H1 (cell line): ENCODE data around the gene PTPN3. TPM values are rescaled to one million over a fixed set of nuclear protein-coding genes. Genes with fewer than 3 reads are reported as not detected.

Source experiments
- CTCF ChIA-PET: fragments of 300-600 bp; sonication (Branson Sonifier 250); formaldehyde crosslinking; loops from one replicate; lab custom pipeline; 2021; ENCODE audit not compliant: partially characterized antibody; lab: Charles Lee
- POLR2A ChIA-PET: fragments of 300-600 bp; sonication (Branson Sonifier 250); formaldehyde crosslinking; loops from one replicate; lab custom pipeline; 2021; ENCODE audit warnings: inconsistent platforms; ENCODE audit not compliant: partially characterized antibody; lab: Charles Lee
- DNase-seq, 2 experiments: peaks; one replicate each; pipeline versions ENCODE4 v3.0.0 to v3.0.0-alpha.2; 2010 to 2022; ENCODE audit warnings: low spot score in 2 of 2, low read depth in 1 of 2, mixed read lengths in 1 of 2
- FAIRE-seq: peaks from 2 replicates; lab custom pipeline; 2011; peaks lifted over from hg19 to GRCh38; lab: Jason Lieb, UNC
- H2AFZ ChIP-seq: 2 replicates; pipeline ENCODE4 v1.8.1; 2012; ENCODE audit warnings: low read length, inconsistent platforms
- H2AK5ac ChIP-seq: 2 replicates; pipeline ENCODE4 v1.6.1; 2013; ENCODE audit warnings: low read depth, low read length
- H2BK120ac ChIP-seq: replicated peaks from 2 replicates; pipeline ENCODE3; 2013; ENCODE audit warnings: low read depth, low read length, inconsistent platforms
- H2BK12ac ChIP-seq: 2 replicates; pipeline ENCODE4 v1.6.1; 2013; ENCODE audit warnings: low read depth, low read length
- H2BK15ac ChIP-seq: 2 replicates; pipeline ENCODE4 v1.6.1; 2013; ENCODE audit warnings: low read length
- H2BK20ac ChIP-seq: 2 replicates; pipeline ENCODE4 v1.6.1; 2013; ENCODE audit warnings: low read length
- H2BK5ac ChIP-seq: 2 replicates; pipeline ENCODE4 v1.6.1; 2013; ENCODE audit warnings: low read depth, low read length
- H3K14ac ChIP-seq: 2 replicates; pipeline ENCODE4 v1.6.1; 2013; ENCODE audit warnings: inconsistent platforms; ENCODE audit not compliant: insufficient read length
- H3K18ac ChIP-seq: 2 replicates; pipeline ENCODE4 v1.6.1; 2013; ENCODE audit warnings: low read length; ENCODE audit errors: extremely low read depth
- H3K23ac ChIP-seq: 2 replicates; pipeline ENCODE4 v1.6.1; 2013; ENCODE audit warnings: inconsistent platforms; ENCODE audit not compliant: insufficient read length
- H3K23me2 ChIP-seq: 2 replicates; pipeline ENCODE4 v1.6.1; 2013; ENCODE audit warnings: low read depth, low read length
- H3K27ac ChIP-seq: 2 replicates; pipeline ENCODE4 v1.6.1; 2011; ENCODE audit warnings: low read depth, low read length, inconsistent platforms
- H3K27me3 ChIP-seq, 4 experiments: replicated peaks in 1 of 4; 1 replicate in 1 of 4; 2 replicates in 3 of 4; pipeline versions ENCODE4 v1.6.1 to v1.8.1; 2011 to 2013; ENCODE audit warnings: low read length in 3 of 4, mild to moderate bottlenecking in 3 of 4, inconsistent platforms in 2 of 4, mixed read lengths in 2 of 4, moderate library complexity in 1 of 4; ENCODE audit not compliant: control insufficient read depth in 3 of 4, insufficient read depth in 3 of 4; ENCODE audit errors: extremely low read depth in 1 of 4
- H3K36me3 ChIP-seq, 4 experiments: 2 replicates each; pipeline versions ENCODE4 v1.6.1 to v1.8.1; 2011 to 2013; ENCODE audit warnings: mild to moderate bottlenecking in 4 of 4, low read length in 3 of 4, moderate library complexity in 2 of 4, control low read depth in 1 of 4, inconsistent platforms in 1 of 4; ENCODE audit not compliant: insufficient read depth in 4 of 4, control insufficient read depth in 2 of 4
- H3K4ac ChIP-seq: replicated peaks from 2 replicates; pipeline ENCODE3; 2013; ENCODE audit warnings: low read length, low read depth, mixed read lengths, inconsistent platforms; ENCODE audit not compliant: insufficient read length
- H3K4me1 ChIP-seq, 4 experiments: replicated peaks in 1 of 4; 1 replicate in 1 of 4; 2 replicates in 3 of 4; pipeline versions ENCODE4 v1.6.1 to v1.8.1; 2011 to 2013; ENCODE audit warnings: low read length in 3 of 4, inconsistent platforms in 2 of 4, mixed read lengths in 1 of 4; ENCODE audit not compliant: insufficient read depth in 4 of 4, control insufficient read depth in 3 of 4
- H3K4me2 ChIP-seq, 2 experiments: 2 replicates each; pipeline versions ENCODE4 v1.6.1 to v1.8.1; 2011 to 2013; ENCODE audit warnings: low read depth in 2 of 2, low read length in 2 of 2, control low read depth in 1 of 2, inconsistent platforms in 1 of 2, mild to moderate bottlenecking in 1 of 2; ENCODE audit not compliant: insufficient read depth in 1 of 2
- H3K4me3 ChIP-seq, 4 experiments: fragments of 200-600, 300-600 bp in 1 of 4; sonication (generic), shearing (Covaris generic), sonication (Bioruptor Twin) in 1 of 4; 2 replicates each; pipeline versions ENCODE4 v1.5.1 to v1.8.1; 2011 to 2016; ENCODE audit warnings: low read length in 4 of 4, low read depth in 3 of 4, control low read depth in 2 of 4, inconsistent platforms in 2 of 4, mild to moderate bottlenecking in 2 of 4, mixed read lengths in 1 of 4, moderate library complexity in 1 of 4; ENCODE audit not compliant: insufficient read depth in 2 of 4; ENCODE audit errors: extremely low read depth in 1 of 4
- H3K56ac ChIP-seq: replicated peaks from 2 replicates; pipeline ENCODE3; 2013; ENCODE audit warnings: low read depth, mild to moderate bottlenecking, mixed read lengths, low read length, inconsistent platforms; ENCODE audit not compliant: insufficient read length
- H3K79me1 ChIP-seq: 2 replicates; pipeline ENCODE4 v1.6.1; 2013; ENCODE audit warnings: low read depth, low read length, control low read depth
- H3K79me2 ChIP-seq, 2 experiments: 2 replicates each; pipeline versions ENCODE4 v1.6.1 to v1.8.1; 2012 to 2013; ENCODE audit warnings: low read length in 2 of 2, mild to moderate bottlenecking in 2 of 2, inconsistent platforms in 1 of 2; ENCODE audit not compliant: insufficient read depth in 2 of 2, control insufficient read depth in 1 of 2
- H3K9ac ChIP-seq, 4 experiments: replicated peaks in 1 of 4; 1 replicate in 1 of 4; 2 replicates in 3 of 4; pipeline versions ENCODE4 v1.6.1 to v1.8.1; 2011 to 2013; ENCODE audit warnings: low read depth in 3 of 4, low read length in 3 of 4, control low read depth in 2 of 4, mild to moderate bottlenecking in 2 of 4, moderate library complexity in 2 of 4, inconsistent platforms in 1 of 4; ENCODE audit errors: extremely low read depth in 1 of 4
- H3K9me3 ChIP-seq, 2 experiments: 2 replicates each; pipeline versions ENCODE4 v1.6.1 to v1.8.1; 2012 to 2013; ENCODE audit warnings: mild to moderate bottlenecking in 2 of 2, moderate library complexity in 2 of 2, control low read depth in 1 of 2, inconsistent platforms in 1 of 2, low read depth in 1 of 2, low read length in 1 of 2, mixed read lengths in 1 of 2; ENCODE audit not compliant: insufficient read depth in 2 of 2
- H4K20me1 ChIP-seq, 2 experiments: replicated peaks in 1 of 2; 2 replicates each; pipeline versions ENCODE3 to v1.8.1; 2011 to 2013; ENCODE audit warnings: inconsistent platforms in 2 of 2, low read length in 2 of 2, mild to moderate bottlenecking in 1 of 2; ENCODE audit not compliant: insufficient read depth in 2 of 2, control insufficient read depth in 1 of 2
- H4K5ac ChIP-seq: 2 replicates; pipeline ENCODE4 v1.6.1; 2013; ENCODE audit warnings: low read length, low read depth, mixed read lengths, inconsistent platforms; ENCODE audit not compliant: insufficient read length
- H4K8ac ChIP-seq: 2 replicates; pipeline ENCODE4 v1.8.0; 2013; ENCODE audit warnings: mild to moderate bottlenecking, moderate library complexity, low read length, inconsistent platforms; ENCODE audit not compliant: insufficient read depth; ENCODE audit errors: extremely low read depth
- H4K91ac ChIP-seq: replicated peaks from 2 replicates; pipeline ENCODE3; 2013; ENCODE audit warnings: low read length, mixed read lengths, inconsistent platforms; ENCODE audit not compliant: insufficient read length
- POU5F1 ChIP-seq: IDR thresholded peaks from 2 replicates; pipeline ENCODE4 v1.6.1; 2011; ENCODE audit warnings: low read depth, mild to moderate bottlenecking, low read length, moderate library complexity
- SP1 ChIP-seq: IDR thresholded peaks from 2 replicates; pipeline ENCODE4 v1.6.1; 2011; ENCODE audit warnings: low read depth, low read length
- ZNF274 ChIP-seq: IDR thresholded peaks from 2 replicates; pipeline ENCODE4 v1.7.0; 2012; ENCODE audit warnings: low read length, borderline replicate concordance; ENCODE audit errors: extremely low read depth
- WGBS, 2 experiments: shearing (Covaris generic) in 1 of 2; methylation state at CpG; one replicate each; pipeline versions ENCODE4 v1.1.6 to v1.1.7; 2013 to 2015; ENCODE audit warnings: low lambda C conversion rate in 2 of 2, mixed read lengths in 2 of 2, inconsistent platforms in 1 of 2, low coverage in 1 of 2, missing lambda C conversion rate in 1 of 2; ENCODE audit not compliant: insufficient replicate concordance in 2 of 2, insufficient coverage in 1 of 2, insufficient read length in 1 of 2; ENCODE audit errors: extremely low coverage in 1 of 2, missing lambda C conversion rate in 1 of 2; 5-methylcytosine and 5-hydroxymethylcytosine counted together
- polyA plus RNA-seq, 7 experiments: library from polyadenylated mRNA; depleted of rRNA in 3 of 7; stranded (reverse) in 5 of 7; unstranded in 2 of 7; fragments of >200 nt in 5 of 7; fragments of 200-250 nt in 2 of 7; gene quantifications; 1 replicate in 5 of 7; 2 replicates in 1 of 7; 4 replicates in 1 of 7; pipeline versions ENCODE4 v1.2.1 to v1.2.3, GENCODE V29; 2011 to 2013; ENCODE audit warnings: missing spikeins in 2 of 7, mixed read lengths in 2 of 7
- total RNA-seq: library from RNA; stranded (reverse); fragmentation: NEBNext Ultra II Directional; extraction: Animal tissue kit (Norgen Biotek cat#: 25700); gene quantifications from 2 replicates; pipeline ENCODE4 v1.2.1, GENCODE V29; 2021
- TF ChIP-seq, protein P1 (sequence below), 3 experiments: IDR thresholded peaks; 1 replicate in 2 of 3; 2 replicates in 1 of 3; pipeline versions ENCODE4 v1.5.1 to v1.6.1; 2011; ENCODE audit warnings: low read length in 3 of 3, mild to moderate bottlenecking in 3 of 3, inconsistent platforms in 2 of 3, low read depth in 1 of 3, moderate library complexity in 1 of 3; ENCODE audit not compliant: insufficient read depth in 1 of 3; ENCODE audit errors: control extremely low read depth in 1 of 3

PTPN3 gene
- total and polyA plus RNA-seq, 2 of the 8 experiments (the other 6 are each of a cell fraction or from before 2014, with no cell fraction given): 2.9 to 3.7 TPM

DNA sequence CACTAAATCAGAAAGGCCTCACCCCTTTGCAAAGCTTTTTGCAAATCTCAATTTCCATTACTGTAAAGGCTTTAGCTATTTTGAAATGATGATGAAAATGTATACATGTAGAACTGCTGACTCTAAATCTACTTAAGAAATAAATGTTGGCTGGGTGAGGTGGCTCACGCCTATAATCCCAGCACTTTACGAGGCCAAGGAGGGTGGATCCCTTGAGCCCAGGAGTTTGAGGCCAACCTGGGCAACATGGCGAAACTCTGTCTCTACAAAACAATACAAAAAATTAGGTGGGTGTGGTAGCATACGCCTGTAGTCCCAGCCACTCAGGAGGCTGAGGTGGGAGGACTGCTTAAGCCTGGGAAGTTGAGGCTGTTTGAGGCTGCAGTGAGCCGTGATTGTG is 64.6 kb downstream of the PTPN3 start:
- Histone ChIP-seq H4K20me1 (no peaks in the 10 kb centered on the region), H3K4ac (no peak overlapping the region), H2AK5ac (no peak overlapping the region), H3K79me1 (no peaks in the 10 kb centered on the region), H4K8ac (no peak overlapping the region), H3K23me2 (no peaks in the 10 kb centered on the region), H3K23ac (no peak overlapping the region), H3K56ac (no peak overlapping the region), H4K91ac (no peak overlapping the region), H2BK20ac (no peak overlapping the region), H2BK15ac (no peak overlapping the region), H4K5ac (no peak overlapping the region), H3K9ac (no peak overlapping the region), H3K36me3 (no peaks in the 10 kb centered on the region; a peak in 1 of 8 replicates), H3K18ac (no peak overlapping the region), H3K4me2 (no peak overlapping the region), H2BK120ac (no peak overlapping the region), H2AFZ (no peak overlapping the region), H3K4me3 (no peak overlapping the region), H3K14ac (no peak overlapping the region), H2BK5ac (no peak overlapping the region), H3K4me1 (no peaks in the 10 kb centered on the region), H2BK12ac (no peak overlapping the region), H3K79me2 (no peaks in the 10 kb centered on the region), H3K27ac (no peak overlapping the region), H3K27me3 (no peaks in the 10 kb centered on the region), H3K9me3 (no peaks in the 10 kb centered on the region)
- FAIRE-seq (no peak), DNase-seq (no peak)
- ChIA-PET POLR2A (no interaction called here), CTCF (interaction anchor here (0.9 to 1.0 kb wide), 2 partner anchors 32 to 36 kb away, joined by 3 read pairs; no protein-coding TSS in a partner anchor)
- TF ChIP-seq, protein P1, sequence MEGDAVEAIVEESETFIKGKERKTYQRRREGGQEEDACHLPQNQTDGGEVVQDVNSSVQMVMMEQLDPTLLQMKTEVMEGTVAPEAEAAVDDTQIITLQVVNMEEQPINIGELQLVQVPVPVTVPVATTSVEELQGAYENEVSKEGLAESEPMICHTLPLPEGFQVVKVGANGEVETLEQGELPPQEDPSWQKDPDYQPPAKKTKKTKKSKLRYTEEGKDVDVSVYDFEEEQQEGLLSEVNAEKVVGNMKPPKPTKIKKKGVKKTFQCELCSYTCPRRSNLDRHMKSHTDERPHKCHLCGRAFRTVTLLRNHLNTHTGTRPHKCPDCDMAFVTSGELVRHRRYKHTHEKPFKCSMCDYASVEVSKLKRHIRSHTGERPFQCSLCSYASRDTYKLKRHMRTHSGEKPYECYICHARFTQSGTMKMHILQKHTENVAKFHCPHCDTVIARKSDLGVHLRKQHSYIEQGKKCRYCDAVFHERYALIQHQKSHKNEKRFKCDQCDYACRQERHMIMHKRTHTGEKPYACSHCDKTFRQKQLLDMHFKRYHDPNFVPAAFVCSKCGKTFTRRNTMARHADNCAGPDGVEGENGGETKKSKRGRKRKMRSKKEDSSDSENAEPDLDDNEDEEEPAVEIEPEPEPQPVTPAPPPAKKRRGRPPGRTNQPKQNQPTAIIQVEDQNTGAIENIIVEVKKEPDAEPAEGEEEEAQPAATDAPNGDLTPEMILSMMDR (IDR thresholded peaks at IDR 0.05; ENCODE audit: control extremely low read depth in 1 of 3, insufficient read depth in 1 of 3, low read depth in 1 of 3, low read length in 3 of 3): no peak
- TF ChIP-seq SP1: no peak
- TF ChIP-seq POU5F1: no peak
- TF ChIP-seq ZNF274: no peak
- 89% methylated on average over 5 of the region's 5 CpGs; no CpG with 5 or more reads in 1 of the 2 experiments for WGBS, 2 experiments
